Fibroblast of lung (primary cell): ENCODE results near the gene IL17REL. TPM values are rescaled to one million over a fixed set of nuclear protein-coding genes. Genes with fewer than 3 reads are reported as not detected.
A peak's percentile ranks its signal among the peaks of the same experiment; 100 is the strongest.

ENCODE experiments used
- DNase-seq, 2 donors: peaks; one replicate each; pipeline versions ENCODE4 v3.0.0 to v3.0.0-alpha.2; 2010; ENCODE audit warnings: low read depth in 2 of 2
- H2AFZ ChIP-seq: 2 replicates; pipeline ENCODE4 v1.5.1; 2012; ENCODE audit warnings: low read length, control low read depth, inconsistent platforms
- H3K27ac ChIP-seq: 2 replicates; pipeline ENCODE4 v1.5.1; 2011; ENCODE audit warnings: low read length, control low read depth; ENCODE audit not compliant: insufficient read depth
- H3K27me3 ChIP-seq: 2 replicates; pipeline ENCODE4 v1.5.1; 2011; ENCODE audit warnings: mild to moderate bottlenecking, low read length; ENCODE audit not compliant: control insufficient read depth, insufficient read depth
- H3K36me3 ChIP-seq: 2 replicates; pipeline ENCODE4 v1.5.1; 2011; ENCODE audit warnings: low read length; ENCODE audit not compliant: control insufficient read depth, insufficient read depth
- H3K4me1 ChIP-seq: 2 replicates; pipeline ENCODE4 v1.5.1; 2011; ENCODE audit warnings: low read length; ENCODE audit not compliant: control insufficient read depth, insufficient read depth; ENCODE audit errors: extremely low read depth
- H3K4me2 ChIP-seq: 2 replicates; pipeline ENCODE4 v1.5.1; 2011; ENCODE audit warnings: low read length, control low read depth; ENCODE audit not compliant: insufficient read depth; ENCODE audit errors: extremely low read depth
- H3K4me3 ChIP-seq, 4 experiments: fragments of 200-600 bp in 1 of 4; sonication (generic) in 1 of 4; replicated peaks in 1 of 4; 2 replicates each; pipeline ENCODE4 v1.5.1; 2011 to 2016; ENCODE audit warnings: low read length in 4 of 4, low read depth in 3 of 4, mild to moderate bottlenecking in 3 of 4, control low read depth in 2 of 4, inconsistent platforms in 1 of 4, mixed read lengths in 1 of 4; ENCODE audit not compliant: insufficient read depth in 1 of 4; ENCODE audit errors: control extremely low read depth in 1 of 4
- H3K79me2 ChIP-seq: 2 replicates; pipeline ENCODE4 v1.5.1; 2012; ENCODE audit warnings: mild to moderate bottlenecking, low read length, inconsistent platforms; ENCODE audit not compliant: control insufficient read depth, insufficient read depth
- H3K9ac ChIP-seq: 2 replicates; pipeline ENCODE4 v1.5.1; 2011; ENCODE audit warnings: mild to moderate bottlenecking, low read length, control low read depth; ENCODE audit not compliant: insufficient read depth
- H3K9me3 ChIP-seq: 2 replicates; pipeline ENCODE4 v1.5.1; 2012; ENCODE audit warnings: low read depth, low read length; ENCODE audit not compliant: control insufficient read depth, insufficient read depth
- H4K20me1 ChIP-seq: 2 replicates; pipeline ENCODE4 v1.5.1; 2011; ENCODE audit warnings: low read length; ENCODE audit not compliant: control insufficient read depth, insufficient read depth; ENCODE audit errors: extremely low read depth
- CTCF ChIP-seq, 2 donors: IDR thresholded peaks in 1 of 2; conservative IDR thresholded peaks in 1 of 2; 1 replicate in 1 of 2; 2 replicates in 1 of 2; pipeline ENCODE4 v1.5.1; 2011 to 2012; ENCODE audit warnings: low read length in 2 of 2, control low read depth in 1 of 2, inconsistent platforms in 1 of 2, low read depth in 1 of 2, mild to moderate bottlenecking in 1 of 2
- EZH2 ChIP-seq: IDR thresholded peaks from 2 replicates; pipeline ENCODE4 v1.5.1; 2012; ENCODE audit warnings: low read length, control low read depth, mild to moderate bottlenecking; ENCODE audit errors: missing control alignments
- polyA plus RNA-seq, 2 donors: library from polyadenylated mRNA; depleted of rRNA in 1 of 2; stranded (reverse) in 1 of 2; unstranded in 1 of 2; fragments of >200 nt; gene quantifications; 2 replicates each; pipeline ENCODE4 v1.2.1, GENCODE V29; 2011 to 2012; ENCODE audit warnings: missing spikeins in 1 of 2
- total RNA-seq: library from RNA; depleted of rRNA; stranded (reverse); fragments of >200 nt; gene quantifications from 2 replicates; pipeline ENCODE4 v1.2.1, GENCODE V29; 2014

The IL17REL gene
- total and polyA plus RNA-seq, 2 donors (not counting 1 experiment from before 2014, with no cell fraction given) = under 0.01 TPM; not detected in 1

DNA sequence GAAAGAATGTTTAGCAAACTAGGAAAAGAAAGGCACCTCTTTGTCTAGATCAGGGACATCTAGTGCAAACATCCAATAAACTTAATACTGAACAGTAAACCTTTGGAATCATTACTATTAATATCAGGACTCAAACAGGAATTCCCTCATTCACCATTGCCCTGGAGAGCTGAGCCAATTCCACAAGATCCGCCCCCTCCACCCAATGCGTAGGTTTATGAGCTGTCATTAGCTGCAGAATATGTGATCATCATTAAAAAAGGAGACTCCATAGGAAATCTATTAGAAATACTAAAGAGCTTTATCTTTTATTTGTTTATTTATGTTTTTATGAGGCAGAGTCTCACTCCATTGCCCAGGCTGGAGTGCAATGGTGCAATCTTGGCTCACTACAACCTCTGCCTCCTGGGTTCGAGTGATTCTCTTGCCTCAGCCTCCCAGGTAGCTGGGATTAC lies 5.5 kb downstream of the IL17REL start:
- no peaks in the 10 kb centered on the region for H3K36me3 ChIP-seq
- no peak overlapping the region for H3K9ac ChIP-seq
- peaks cover 16% of the 10 kb centered on the region for H3K27me3 ChIP-seq
- H4K20me1 ChIP-seq = no peaks in the 10 kb centered on the region
- no peak overlapping the region for H3K4me2 ChIP-seq
- H3K79me2 ChIP-seq = no peaks in the 10 kb centered on the region
- no peak for DNase-seq
- H3K27ac ChIP-seq = no peak overlapping the region
- no peak overlapping the region for H3K4me3 ChIP-seq
- H3K4me1 ChIP-seq = no peaks in the 10 kb centered on the region
- H2AFZ ChIP-seq = no peak overlapping the region
- H3K9me3 ChIP-seq = no peaks in the 10 kb centered on the region
- TF ChIP-seq EZH2 (no peak), CTCF (conservative IDR thresholded peaks at IDR 0.05 in 1 of 2, IDR thresholded peaks at IDR 0.05 in 1 of 2; ENCODE audit: low read depth in 1 of 2, low read length in 2 of 2) (no peak)

DNA sequence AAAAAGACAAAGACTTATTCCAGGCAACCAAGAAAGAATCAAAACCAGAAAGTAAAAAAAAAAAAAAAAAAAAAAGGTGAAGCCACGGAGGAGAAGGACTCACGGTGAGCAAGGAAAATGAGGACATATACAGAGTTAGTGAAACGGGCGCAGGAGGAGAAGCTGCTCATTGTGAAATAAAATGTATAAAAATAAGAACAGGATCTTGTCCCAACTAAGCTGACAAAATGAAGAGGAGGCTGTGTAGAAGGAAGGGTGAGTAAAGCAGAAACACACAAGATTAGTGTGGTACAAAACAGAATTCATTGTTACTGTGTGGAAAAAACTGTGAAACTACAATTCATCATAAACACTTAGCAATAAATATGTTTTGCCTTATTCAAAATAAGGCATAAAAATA lies 7.6 kb downstream of the IL17REL start:
- TF ChIP-seq CTCF (conservative IDR thresholded peaks at IDR 0.05 in 1 of 2, IDR thresholded peaks at IDR 0.05 in 1 of 2; ENCODE audit: low read depth in 1 of 2, low read length in 2 of 2) = no peak
- no peak for TF ChIP-seq EZH2
- Histone ChIP-seq H3K9ac (no peak overlapping the region), H3K4me1 (no peaks in the 10 kb centered on the region), H3K9me3 (no peaks in the 10 kb centered on the region), H4K20me1 (no peaks in the 10 kb centered on the region), H3K36me3 (no peaks in the 10 kb centered on the region), H3K27me3 (peaks cover under 1% of the 10 kb centered on the region), H3K4me3 (no peak overlapping the region), H2AFZ (no peak overlapping the region), H3K27ac (no peak overlapping the region), H3K4me2 (no peak overlapping the region), H3K79me2 (no peaks in the 10 kb centered on the region)
- DNase-seq = no peak

DNA sequence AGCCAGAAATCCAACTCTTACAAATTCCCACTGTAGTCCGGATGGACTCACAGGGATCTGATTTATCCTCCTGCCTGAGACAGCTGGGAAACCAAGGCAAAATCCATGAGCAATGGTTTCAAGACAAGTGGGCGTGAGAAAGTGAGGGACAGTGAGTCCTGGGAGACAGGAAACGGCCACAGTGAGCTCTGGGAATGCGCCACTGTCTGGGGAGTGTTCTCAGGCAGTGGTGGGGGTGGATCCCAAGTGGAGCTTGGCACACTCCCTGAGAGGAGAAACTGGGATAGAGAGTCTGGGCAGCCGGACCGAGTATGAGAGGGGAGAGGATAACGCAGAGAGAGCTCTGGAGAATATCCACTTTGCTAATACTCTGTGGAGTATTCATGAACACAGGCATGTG lies 9.8 kb downstream of the IL17REL start:
- H3K9ac ChIP-seq = no peak overlapping the region
- no peak overlapping the region for H3K27ac ChIP-seq
- H4K20me1 ChIP-seq = no peaks in the 10 kb centered on the region
- H3K36me3 ChIP-seq = no peaks in the 10 kb centered on the region
- H3K9me3 ChIP-seq = no peaks in the 10 kb centered on the region
- H3K27me3 ChIP-seq = no peaks in the 10 kb centered on the region
- H3K79me2 ChIP-seq = no peaks in the 10 kb centered on the region
- no peak overlapping the region for H3K4me3 ChIP-seq
- H3K4me2 ChIP-seq = no peak overlapping the region
- H2AFZ ChIP-seq = no peak overlapping the region
- no peak for TF ChIP-seq EZH2
- no peak for TF ChIP-seq CTCF (conservative IDR thresholded peaks at IDR 0.05 in 1 of 2, IDR thresholded peaks at IDR 0.05 in 1 of 2; ENCODE audit: low read depth in 1 of 2, low read length in 2 of 2)
- peak in 1 of 2 donors; percentile 21 for DNase-seq
- no peaks in the 10 kb centered on the region for H3K4me1 ChIP-seq
